A673 (cell line): ENCODE results near the gene ELK3.

ENCODE experiments used
- EZH2 ChIP-seq: fragments of 200-600 bp; sonication (generic); IDR thresholded peaks from 2 replicates; pipeline ENCODE4 v1.6.1; 2017; ENCODE audit warnings: borderline replicate concordance, low read depth, mild to moderate bottlenecking, mixed read lengths, antibody characterized with exemption, low read length; ENCODE audit not compliant: poor library complexity, severe bottlenecking
- TF ChIP-seq, protein P1 (sequence below): fragments of 300-800, 200-600 bp; sonication (generic); conservative IDR thresholded peaks from 2 replicates; pipeline ENCODE4 v1.5.1; 2017; ENCODE audit warnings: low read depth, mild to moderate bottlenecking, antibody characterized with exemption, low read length, moderate library complexity, mixed read lengths

DNA sequence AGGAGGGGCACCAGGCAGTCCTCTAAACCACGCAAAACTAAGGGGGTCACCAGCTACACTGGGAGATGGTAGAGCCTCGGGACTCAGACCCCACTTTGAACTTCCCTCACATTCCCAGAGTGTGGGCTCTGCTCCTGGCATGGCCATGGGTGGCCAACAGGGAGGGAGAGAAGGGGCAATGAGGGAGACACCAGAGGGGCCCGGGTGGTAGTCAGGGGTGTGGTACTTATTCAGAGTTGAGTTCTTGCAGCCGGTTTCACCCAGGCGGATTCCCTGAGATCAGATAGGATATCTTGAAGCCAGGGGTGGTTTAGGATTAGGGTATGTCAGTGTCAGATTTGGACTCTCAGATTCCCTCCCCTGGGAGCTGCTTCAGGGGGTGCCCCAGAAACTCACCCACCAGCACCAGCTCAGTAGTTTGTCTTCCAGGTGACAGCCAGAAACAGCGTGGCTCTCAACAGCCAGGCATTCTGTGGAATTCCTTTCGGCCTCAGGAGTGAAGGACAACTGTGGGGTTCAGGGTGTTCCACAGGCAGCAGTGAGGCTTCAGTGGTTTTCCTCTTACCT, 56.0 kb downstream of the ELK3 start:
- TF ChIP-seq, protein P1, sequence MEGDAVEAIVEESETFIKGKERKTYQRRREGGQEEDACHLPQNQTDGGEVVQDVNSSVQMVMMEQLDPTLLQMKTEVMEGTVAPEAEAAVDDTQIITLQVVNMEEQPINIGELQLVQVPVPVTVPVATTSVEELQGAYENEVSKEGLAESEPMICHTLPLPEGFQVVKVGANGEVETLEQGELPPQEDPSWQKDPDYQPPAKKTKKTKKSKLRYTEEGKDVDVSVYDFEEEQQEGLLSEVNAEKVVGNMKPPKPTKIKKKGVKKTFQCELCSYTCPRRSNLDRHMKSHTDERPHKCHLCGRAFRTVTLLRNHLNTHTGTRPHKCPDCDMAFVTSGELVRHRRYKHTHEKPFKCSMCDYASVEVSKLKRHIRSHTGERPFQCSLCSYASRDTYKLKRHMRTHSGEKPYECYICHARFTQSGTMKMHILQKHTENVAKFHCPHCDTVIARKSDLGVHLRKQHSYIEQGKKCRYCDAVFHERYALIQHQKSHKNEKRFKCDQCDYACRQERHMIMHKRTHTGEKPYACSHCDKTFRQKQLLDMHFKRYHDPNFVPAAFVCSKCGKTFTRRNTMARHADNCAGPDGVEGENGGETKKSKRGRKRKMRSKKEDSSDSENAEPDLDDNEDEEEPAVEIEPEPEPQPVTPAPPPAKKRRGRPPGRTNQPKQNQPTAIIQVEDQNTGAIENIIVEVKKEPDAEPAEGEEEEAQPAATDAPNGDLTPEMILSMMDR: no peak
- no peak for TF ChIP-seq EZH2
